ENCODE data around the gene NSG1. TPM values are rescaled to one million over a fixed set of nuclear protein-coding genes. Genes with fewer than 3 reads are reported as not detected.

NSG1 gene
- total and polyA plus RNA-seq, 2 of the 13 experiments (the other 11 are each of a cell fraction or from before 2014, with no cell fraction given): not detected

GRCh38 chr4:4456351-4456750 lies 69.4 kb downstream of the NSG1 start:
- peaks cover 14 to 64% of the 10 kb centered on the region in 2 experiments for H3K36me3 ChIP-seq (replicated peaks in 1 of 2; ENCODE audit: control insufficient read depth in 1 of 2, insufficient read depth in 2 of 2, low read length in 2 of 2)
- DNase-seq (ENCODE audit: low spot score): peak; percentile 17
- no peaks in the 10 kb centered on the region for H4K20me1 ChIP-seq (ENCODE audit: insufficient read depth, low read length)
- no peaks in the 10 kb centered on the region for H3K27me3 ChIP-seq (ENCODE audit: control insufficient read depth in 1 of 2, insufficient read depth in 2 of 2, low read length in 2 of 2)
- no peak overlapping the region for H2AFZ ChIP-seq (ENCODE audit: low read length)
- BruUV-seq (replicated peaks): no TSS peak
- POLR2A ChIA-PET: no interaction called here
- H3K4me2 ChIP-seq (ENCODE audit: low read depth, low read length): no peak overlapping the region
- CTCF ChIA-PET (ENCODE audit: low intra/inter-chr PET ratio, low total read pairs): no interaction called here
- no peak for TF ChIP-seq HMGXB4 (CRISPR knock-in tag; IDR thresholded peaks at IDR 0.05; ENCODE audit: borderline replicate concordance in 1 of 2, low read depth in 1 of 2)
- TF ChIP-seq FOSL2 (CRISPR knock-in tag; IDR thresholded peaks at IDR 0.05): peak; percentile 76
- no peak for TF ChIP-seq CHD4 (IDR thresholded peaks at IDR 0.05; ENCODE audit: borderline replicate concordance, low read length)
- TF ChIP-seq ZBTB33 (CRISPR knock-in tag; IDR thresholded peaks at IDR 0.05): peak; percentile 91
- TF ChIP-seq CTCF (CRISPR knock-in tag; IDR thresholded peaks at IDR 0.05): no peak
- no peak overlapping the region for H3K9ac ChIP-seq (ENCODE audit: insufficient read depth, low read depth, low read length)
- peaks cover 1% of the 10 kb centered on the region for H3K79me2 ChIP-seq (ENCODE audit: insufficient read depth, low read length)
- H3K4me1 ChIP-seq (ENCODE audit: insufficient read depth, low read length): peaks cover 3% of the 10 kb centered on the region
- no peak overlapping the region for H3K4me3 ChIP-seq (replicated peaks in 1 of 3; ENCODE audit: insufficient read depth in 1 of 3, low read depth in 2 of 3, low read length in 3 of 3)
- H3K27ac ChIP-seq (ENCODE audit: extremely low read length, insufficient read depth, low read length): no peak overlapping the region
- no peaks in the 10 kb centered on the region for H3K9me3 ChIP-seq (ENCODE audit: low read length)
- in situ Hi-C loops (cut with HindIII; ENCODE audit: extremely low pct_ligation_motif_present, low pct_unique_long_range_greater_than_20kb): no loop called here
- no peak for FAIRE-seq
- no peak for ATAC-seq
- WGBS (ENCODE audit: low lambda C conversion rate): 86% methylated on average over 6 of the region's 7 CpGs
- intact Hi-C loops (cut with micrococcal nuclease; ENCODE audit: unreplicated experiment): no loop called here

All from HepG2 (cell line).